HG03558 (cell line): ENCODE results near the gene SUPT20HL1.
A peak's percentile ranks its signal among the peaks of the same experiment; 100 is the strongest.
"Not testable (repeated sequence)": the region's sequence is repeated elsewhere in the genome, so short reads cannot be mapped to it uniquely, and the experiment has no call there.

Experiments
- ATAC-seq: cut with Tn5 transposase; IDR thresholded peaks from one replicate; pipeline ENCODE4 v1.9.1; 2021; ENCODE audit warnings: moderate number of reproducible peaks; ENCODE audit not compliant: unreplicated experiment; ENCODE audit errors: extremely low read depth

Gene SUPT20HL1

DNA sequence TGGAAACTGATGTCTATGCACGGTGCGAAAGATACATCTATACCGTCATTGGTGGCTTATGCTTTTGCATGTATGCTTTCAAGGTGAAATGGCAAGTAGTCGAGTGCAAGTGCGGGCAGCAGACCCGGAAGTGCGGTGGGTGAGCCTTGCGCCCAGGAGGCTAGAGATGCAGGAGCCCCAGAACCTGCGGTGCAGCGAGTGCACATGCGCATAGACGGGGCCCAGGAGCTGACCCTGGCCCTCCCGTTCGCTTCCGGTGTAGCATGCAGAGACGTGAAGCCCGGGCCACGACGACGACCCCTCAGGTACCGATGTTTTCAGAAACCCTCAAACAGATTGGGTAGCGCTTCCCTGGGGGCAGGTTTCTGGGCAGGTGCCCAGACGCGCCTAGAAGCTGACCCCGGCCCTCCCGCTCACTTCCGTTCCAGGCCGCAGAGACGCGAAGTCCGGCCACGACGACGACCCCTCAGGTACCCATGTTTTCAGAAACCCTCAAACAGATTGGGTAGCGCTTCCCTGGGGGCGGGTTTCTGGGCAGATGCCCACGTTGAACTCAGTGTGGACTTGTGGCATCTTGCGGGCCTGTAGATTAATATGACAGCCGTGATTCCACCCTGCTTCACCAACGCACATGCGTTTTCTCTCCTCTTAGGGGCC, 1.8 kb downstream of the SUPT20HL1 start:
- not testable (repeated sequence) for ATAC-seq

DNA sequence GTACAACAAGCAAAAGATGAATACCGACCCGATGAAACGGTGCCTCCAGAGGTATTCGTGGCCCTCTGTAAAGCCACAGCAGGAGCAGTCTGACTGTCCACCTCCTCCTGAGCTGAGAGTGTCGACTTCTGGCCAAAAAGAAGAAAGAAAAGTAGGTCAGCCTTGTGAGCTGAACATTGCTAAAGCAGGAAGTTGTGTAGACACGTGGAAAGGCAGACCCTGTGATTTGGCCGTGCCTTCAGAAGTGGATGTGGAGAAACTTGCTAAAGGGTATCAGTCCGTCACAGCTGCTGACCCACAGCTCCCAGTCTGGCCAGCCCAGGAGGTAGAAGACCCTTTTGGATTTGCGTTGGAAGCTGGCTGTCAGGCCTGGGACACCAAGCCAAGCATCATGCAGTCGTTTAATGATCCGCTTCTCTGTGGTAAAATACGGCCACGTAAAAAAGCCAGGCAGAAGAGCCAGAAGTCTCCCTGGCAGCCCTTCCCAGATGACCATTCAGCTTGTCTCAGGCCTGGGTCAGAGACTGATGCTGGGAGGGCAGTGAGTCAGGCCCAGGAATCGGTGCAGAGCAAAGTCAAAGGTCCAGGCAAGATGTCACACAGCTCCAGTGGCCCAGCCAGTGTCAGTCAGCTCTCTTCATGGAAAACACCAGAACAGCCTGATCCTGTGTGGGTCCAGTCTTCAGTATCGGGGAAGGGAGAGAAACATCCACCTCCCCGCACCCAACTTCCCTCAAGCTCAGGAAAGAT, 3.2 kb downstream of the SUPT20HL1 start:
- not testable (repeated sequence) for ATAC-seq

DNA sequence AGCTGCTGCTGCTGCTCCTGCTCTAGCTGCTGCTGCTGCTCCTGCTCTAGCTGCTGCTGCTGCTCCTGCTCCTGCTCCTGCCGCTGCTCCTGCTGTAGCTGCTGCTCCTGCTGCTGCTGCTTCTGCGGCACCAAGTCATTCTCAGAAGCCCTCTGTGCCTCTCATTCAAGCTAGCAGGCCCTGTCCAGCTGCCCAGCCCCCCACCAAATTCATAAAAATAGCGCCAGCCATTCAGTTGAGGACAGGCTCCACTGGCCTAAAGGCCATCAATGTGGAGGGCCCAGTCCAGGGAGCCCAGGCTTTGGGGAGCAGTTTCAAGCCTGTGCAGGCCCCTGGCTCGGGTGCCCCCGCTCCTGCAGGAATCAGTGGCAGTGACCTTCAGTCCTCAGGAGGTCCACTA, 3.9 kb downstream of the SUPT20HL1 start:
- no peak for ATAC-seq

DNA sequence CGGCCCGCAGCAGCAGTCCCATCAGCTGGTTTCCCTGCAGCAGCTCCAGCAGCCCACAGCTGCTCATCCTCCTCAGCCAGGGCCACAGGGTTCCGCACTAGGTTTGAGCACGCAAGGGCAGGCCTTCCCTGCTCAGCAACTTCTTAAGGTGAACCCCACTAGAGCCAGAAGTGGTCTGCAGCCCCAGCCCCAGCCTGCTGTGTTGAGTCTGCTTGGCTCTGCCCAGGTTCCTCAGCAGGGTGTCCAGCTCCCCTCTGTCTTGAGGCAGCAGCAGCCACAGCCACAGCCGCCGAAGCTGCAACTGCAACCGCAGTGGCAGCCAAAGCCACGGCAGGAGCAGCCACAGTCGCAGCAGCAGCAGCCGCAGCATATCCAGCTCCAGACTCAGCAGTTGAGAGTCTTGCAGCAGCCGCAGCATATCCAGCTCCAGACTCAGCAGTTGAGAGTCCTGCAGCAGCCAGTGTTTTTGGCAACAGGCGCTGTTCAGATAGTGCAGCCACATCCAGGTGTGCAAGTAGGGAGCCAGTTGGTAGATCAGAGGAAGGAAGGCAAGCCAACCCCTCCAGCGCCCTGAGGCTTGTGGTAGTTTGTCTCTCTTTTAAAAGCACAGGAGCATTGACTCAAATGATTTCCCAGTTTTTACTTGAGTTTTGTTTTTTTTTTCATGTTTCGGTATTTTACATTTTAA, 4.6 kb downstream of the SUPT20HL1 start:
- ATAC-seq, result no peak

DNA sequence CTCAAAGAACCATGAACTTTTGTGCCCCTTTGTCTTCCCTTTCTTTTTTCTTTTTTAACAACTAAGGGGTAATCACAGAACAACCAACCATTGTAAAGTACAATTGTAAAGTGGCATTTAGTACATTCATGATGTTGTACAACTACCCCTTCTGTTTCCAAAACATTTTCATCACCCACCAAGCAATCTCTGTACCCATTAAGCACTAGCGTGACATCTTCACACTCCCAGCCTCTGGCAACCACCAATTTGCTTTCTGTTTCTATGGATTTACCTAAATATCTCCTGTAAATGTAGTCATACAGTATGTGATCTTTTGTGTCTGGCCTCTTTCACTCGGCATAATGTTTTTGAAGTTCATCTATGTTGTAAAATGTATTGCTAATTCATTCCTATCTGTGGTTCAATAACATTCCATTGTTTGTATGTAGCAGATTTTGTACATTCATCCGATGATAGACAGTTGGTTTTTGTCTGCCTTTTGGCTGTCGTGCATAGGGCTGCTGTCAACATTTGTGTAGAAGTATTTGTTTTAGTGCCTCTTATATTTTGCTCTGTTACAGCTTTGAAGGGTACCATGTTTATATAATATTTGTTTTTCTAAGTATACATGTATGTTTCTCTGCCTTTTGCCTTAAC, 6.4 kb downstream of the SUPT20HL1 start:
- not testable (repeated sequence) for ATAC-seq

DNA sequence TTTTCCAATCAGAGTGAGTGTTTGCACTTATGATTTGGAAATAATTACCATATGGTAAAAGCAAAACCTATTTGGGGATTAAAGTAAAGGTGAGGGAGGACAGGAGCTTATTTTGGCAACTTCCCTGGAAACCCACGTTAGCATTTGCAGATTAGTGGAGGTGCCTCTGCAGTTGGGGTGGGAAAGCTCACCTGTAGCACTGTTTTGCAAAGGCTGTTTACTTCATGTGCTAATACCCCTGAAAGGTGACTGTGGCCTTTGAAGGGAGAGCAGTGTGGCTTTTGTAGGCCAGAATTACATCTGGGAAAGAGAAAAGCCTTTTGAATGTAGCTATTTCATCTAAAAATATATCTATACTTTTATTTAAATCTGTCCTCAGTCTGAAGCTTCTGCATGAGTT, 9.4 kb downstream of the SUPT20HL1 start:
- ATAC-seq, result no peak

DNA sequence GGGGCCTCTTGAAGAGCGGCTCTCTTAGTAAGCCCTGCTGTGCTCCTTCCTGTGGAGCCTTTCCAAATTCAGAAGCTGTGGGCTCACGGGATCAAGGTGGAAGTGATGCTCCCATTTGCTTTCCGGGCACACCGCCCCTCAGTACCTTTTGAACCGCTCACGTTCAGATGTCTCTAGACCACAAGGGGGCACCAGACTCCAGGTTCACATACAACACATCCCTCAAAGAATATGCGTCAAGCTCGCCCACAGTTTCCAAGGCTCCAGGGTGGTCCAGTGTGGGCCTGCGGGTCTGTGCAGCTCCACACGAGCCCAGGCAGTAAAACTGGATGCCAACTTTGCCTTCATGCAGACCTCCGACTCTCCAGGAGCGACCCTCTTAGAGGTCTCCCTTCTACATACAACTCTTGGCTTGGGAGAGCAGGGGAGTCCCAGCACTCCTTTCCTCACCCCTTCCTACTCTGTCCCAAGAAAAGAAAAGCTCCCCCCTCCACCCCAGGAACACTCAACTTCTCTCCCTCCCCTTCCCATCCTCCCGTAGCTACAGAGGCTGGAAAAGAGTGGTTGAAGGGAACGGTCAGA, 11.0 kb downstream of the SUPT20HL1 start:
- peak; percentile 56 for ATAC-seq

DNA sequence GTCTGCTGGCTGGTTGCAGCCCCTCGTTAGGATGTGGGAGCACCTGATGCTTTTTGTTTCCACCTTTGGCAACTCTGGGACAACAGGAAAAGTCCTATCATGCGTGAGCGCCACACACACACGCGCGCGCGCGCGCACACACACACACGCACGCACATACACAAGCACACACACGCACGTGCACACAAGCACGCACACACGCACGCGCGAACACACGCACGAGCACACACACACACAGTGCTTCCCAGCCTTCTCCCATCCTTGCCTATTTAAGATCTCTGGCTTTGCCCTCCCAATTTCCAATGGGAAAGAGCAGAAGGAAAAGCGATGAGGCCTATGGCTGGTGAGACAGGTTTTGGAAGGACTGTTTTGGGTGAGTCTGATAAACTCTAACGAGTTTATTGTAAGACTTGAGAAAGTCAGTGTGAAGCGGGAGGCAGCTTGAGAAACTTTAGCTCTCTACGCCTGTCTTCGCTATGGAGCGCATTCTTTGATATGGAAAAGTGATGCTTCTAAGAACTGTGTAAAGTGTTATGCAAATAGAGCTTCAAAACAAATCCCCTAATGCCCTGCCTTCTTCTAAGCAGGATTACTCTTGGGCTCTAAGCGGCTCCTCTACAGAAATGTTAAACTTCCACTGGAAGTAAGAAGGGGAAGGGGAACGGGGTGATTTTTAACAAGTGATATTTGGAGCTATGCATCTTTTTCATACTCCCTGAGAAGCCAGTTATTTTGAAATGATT, 11.8 kb downstream of the SUPT20HL1 start:
- no peak for ATAC-seq

DNA sequence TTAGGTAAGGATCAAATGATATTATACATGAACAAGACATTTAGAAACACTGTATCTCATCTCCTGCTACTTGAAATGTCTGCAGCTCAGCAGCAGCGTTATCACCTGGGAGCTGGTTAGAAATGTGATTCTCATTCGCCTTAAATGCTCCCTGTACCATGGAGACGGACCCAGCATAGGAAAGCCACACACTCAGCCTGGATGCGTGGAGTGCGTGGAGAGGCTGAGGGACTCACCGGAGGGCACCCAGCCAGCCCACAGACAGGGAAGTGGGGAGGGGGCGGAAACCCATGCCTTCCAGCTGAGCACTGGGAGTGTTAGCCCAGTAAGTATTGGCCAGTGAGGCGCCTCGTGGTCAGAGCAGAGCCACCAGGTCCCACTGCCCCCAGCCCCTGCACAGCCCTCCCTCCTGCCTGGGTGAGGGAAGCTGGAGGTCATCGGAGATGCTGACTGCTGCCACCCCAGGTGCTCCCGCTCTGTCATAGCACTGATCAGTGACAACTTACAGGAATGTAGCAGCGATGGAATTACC, 15.2 kb downstream of the SUPT20HL1 start:
- ATAC-seq, result no peak

DNA sequence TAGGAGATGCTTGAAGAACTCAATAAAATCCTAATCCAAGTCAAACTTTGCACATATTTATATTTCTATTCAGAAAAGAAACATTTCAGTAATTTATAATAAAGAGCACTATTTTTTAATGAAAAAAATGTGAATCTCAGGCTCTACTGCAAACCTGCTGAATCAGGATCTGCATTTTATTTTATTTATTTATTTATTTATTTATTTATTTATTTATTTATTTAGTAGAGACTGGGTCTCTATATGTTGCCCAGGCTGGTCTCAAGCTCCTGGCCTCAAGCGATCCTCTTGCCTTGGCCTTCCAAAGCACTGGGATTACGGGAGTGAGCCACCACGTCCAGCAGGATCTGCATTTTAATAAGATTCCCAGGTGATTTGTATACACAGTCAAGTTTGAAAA, 16.0 kb downstream of the SUPT20HL1 start:
- ATAC-seq, result no peak

DNA sequence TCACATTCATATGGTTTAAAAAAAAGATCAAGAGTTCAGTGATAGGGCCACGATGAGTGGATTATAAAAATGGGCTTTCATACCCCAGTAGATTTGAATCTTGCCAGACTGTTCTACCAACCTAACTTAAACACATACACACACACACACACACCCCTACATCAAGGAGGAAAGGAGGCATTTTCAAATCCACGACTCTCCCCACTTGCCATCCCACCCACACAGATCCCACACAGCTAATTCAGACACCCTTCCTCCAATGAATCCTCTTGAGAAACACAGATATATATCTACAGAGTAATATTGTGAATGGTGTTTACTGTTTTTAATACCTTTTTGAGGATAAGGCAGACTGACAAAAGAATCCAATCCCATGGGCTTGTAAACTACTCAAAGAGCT, 16.8 kb downstream of the SUPT20HL1 start:
- ATAC-seq, result no peak

DNA sequence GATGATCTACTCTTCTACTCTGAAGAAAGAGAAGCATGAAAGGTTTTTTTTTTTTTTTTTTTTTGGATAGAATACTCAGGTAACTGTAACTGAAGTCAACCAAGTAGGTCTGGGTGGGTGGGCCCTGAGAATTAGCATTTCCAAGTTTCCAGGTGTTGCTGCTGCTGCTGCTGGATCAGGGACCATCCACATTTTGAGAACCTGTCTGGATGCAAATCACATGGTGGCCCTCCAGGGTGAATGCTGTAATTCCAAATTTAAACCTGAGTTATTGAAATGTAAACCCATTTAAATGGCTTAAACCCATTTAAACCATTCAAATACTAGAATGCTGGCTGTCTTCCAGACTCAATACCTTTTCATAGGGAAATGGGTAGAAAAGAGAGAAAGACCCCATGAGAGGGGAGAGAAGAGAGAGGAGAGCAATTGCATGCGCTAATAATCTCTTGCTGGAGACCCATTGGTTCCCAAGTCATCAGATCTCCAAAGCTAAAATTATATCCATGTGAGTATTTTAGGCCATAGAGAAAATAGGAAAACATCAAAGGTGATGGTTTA, 17.6 kb downstream of the SUPT20HL1 start:
- no peak for ATAC-seq

DNA sequence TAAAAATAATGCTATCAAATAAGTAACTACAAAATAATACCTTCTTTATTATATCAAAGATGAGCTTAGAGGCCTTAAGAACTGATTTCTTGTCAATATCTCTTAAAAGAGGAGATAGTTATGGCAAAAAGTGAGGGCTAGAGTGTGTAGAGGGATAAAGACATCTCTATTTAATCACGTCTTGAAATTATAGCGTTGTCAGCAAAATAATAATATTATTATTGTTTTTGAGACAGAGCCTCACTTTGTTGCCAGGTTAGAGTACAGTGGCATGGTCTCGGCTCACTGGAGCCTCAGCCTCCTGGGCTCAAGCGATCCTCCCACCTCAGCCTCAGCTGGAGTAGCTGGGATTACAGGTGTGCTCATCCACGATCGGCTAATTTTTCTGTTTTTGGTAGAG, 18.3 kb downstream of the SUPT20HL1 start:
- no peak for ATAC-seq

DNA sequence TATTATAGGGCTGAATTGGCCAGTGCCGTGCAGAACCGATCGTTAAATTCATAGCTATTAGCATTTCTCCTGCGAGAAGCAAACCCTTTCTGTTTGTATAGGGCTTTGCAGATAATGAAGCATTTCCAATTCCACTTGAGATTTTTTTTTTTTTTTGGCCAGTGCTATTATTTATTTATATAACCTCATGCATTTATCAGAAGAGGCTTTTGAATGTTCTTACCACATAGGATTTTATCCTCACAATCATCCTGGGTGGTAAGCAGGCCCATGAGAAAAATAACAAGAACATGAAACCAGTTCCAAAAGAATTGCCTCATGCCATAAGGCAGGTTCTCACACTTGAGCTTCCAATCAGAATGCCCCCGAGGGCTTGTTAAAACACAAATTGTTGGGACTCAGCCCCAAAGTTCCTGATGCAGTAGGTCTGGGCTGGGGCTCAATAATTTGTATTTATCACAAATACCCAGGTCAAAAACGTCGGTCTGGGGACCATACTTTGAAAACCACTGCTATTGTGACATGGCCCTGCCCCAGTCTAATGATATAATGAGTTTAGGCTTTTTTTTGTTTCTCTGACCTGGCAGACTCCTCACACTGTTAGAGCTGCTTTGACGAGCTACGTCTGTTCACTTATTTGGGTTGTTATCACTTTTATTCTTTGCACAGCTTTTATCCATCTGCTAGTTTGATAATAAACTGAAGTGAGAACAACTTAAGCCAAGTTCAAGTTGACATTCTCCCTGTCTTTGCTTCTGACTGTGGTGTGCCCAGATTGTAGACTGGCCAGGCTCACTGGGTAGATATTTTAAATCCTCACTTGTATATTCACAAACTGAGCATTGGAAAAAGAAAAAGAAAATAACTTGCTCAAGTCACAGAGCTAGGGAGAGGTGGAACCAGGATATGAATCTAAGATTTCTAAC, 20.1 kb downstream of the SUPT20HL1 start:
- ATAC-seq, result no peak

DNA sequence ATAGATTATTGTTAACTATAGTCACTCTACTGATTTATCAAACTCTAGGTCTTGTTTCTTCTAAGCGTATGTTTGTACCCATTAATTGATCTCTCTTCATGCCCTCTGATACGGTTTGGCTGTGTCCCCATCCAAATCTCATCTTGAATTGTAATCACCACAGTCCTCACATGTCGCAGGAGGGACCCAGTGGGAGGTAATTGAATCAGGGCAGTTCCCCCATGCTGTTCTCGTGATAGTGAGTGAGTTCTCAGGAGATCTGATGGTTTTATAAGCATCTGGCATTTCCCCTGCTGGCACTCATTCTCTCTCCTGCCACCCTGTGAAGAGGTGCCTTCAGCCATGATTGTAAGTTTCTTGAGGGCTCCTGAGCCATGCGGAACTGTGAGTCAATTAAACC, 21.9 kb downstream of the SUPT20HL1 start:
- ATAC-seq, result not testable (repeated sequence)

DNA sequence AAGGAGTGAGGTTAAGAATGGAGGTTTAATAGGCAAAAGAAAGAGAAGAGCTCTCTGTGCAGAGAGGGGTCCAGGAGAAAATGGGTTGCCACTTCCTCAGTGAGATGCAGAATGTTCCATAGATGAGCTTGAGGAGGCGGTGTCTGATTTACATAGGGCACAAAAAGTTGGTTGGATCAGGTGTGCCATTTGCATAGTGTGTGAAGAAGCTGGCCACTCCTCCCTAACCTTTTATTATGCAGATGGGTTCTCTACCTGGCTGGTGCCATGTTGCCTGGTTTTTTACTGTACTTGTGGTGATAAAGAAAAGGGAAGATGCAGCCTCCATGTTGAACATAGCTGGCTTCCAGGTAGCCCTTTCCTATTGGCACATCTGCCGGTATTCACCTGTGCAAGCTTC, 27.3 kb downstream of the SUPT20HL1 start:
- ATAC-seq, result no peak

DNA sequence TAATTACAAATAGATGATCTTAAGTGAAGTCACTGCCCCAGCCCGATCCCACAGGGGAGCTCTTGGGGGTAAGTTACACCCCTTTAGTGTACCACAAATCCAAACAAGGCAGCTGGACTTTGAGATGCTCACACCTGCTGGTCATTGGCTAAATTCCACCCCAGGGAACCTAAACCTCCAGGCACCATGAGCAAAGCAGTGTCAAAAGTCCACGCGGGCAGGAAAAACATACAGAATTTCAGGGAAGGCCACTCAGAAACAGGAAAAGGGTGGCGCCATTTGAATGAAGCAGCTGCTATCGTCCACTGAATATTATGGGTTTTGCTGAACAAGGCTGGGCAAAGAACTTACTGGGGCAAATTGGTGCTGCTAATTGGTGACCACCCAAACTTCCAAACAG, 30.9 kb downstream of the SUPT20HL1 start:
- ATAC-seq, result no peak

DNA sequence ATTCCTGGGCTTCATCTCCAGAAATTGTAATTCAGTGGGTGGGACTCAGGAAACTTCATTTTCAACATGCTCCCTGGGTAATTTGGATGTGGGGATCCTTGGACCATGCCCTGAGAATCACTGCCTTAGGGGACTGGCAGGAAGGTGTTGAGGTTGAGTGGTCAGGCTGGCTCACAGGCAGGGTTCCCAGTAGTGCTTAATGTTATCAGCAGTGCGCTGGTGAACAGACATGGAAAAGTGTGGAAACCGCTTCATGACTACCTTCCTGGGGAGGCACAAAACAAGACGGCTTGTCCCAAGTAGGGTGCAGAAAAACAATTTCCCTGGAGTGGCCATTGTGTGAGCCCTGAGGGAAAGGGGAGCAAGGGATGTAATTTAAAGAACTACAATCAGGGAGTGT, 31.4 kb downstream of the SUPT20HL1 start:
- ATAC-seq, result no peak
